ENCODE results near the gene ZNF320.
"Not testable (repeated sequence)": the region's sequence is repeated elsewhere in the genome, so short reads cannot be mapped to it uniquely, and the experiment has no call there.

ZNF320 gene

GRCh38 chr19:52917531-52917930, 20.1 kb upstream of the ZNF320 start:
- no peak for DNase-seq

- no peak for DNase-seq
Observed at GRCh38 chr19:52910648-52911047, 13.2 kb upstream of the ZNF320 start.

DNA sequence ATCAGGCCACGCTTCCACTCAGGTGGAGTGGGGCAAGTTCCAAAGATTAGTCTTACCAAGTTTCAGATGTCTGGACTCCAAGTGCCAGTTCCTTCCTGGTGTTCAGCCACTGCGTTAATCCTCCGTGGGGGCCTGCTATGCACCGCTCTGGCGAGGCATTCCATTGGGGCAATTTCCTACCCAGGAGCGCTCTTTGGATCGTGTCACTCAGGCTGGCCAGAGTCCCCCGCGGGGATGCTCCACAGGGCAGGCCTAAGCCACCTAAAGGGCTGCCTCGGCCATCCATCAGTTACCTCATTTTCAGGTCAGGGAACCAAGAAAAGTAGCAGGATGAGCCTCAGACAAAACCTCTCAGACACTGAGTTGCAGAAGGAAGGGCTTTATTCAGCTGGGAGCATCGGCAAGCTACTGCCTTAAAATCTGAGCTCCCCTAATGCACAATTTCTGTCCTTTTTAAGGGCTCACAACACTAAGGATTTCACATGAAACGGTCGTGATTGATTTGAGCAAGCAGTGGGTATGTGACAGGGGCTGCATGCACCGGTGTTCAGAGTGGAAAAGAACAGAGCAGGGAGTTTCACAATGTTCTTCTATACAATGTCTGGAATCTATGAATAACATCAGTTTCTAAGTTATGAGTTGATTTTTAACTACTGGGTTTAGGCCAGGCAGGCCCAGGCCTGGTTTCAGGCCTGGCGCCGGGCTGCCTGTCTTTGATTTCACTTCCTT, 6.8 kb upstream of the ZNF320 start:
- not testable (repeated sequence) for DNase-seq

DNA sequence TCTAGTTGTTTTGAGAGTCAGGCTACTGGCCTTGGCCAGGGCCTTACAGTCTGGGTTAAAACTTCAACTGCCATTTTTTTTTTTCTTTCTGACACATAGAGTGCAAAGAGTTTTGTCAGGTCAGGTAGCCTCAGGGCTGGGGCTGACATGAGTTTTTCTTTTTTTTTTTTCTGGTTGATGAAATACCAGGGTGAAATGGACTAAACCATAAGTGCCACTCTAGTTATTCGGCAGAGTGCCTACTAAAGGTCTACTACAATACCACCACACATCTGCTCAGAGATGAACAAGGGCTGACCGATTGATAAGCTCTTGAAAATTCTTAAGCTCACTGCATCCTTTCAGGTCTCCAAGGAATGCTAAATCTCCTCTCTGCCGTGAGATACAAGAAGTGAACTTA, 4.4 kb upstream of the ZNF320 start:
- no peak for DNase-seq

DNA sequence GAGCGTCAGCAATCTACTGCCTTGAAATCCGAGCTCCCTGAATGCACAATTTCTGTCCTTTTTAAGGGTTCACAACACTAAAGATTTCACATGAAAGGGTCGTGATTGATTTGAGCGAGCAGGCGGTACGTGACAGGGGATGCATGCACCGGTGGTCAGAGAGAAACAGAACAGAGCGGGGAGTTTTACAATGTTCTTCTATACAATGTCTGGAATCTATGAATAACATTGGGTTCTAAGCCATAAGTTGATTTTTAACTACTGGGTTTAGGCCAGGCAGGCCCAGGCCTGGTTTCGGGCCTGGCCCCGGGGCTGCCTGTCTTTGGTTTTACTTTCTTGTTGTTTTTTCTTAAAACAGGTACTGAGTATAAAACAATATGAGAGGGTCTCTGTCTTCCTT, 1.2 kb upstream of the ZNF320 start:
- DNase-seq, result not testable (repeated sequence)

- no peak for DNase-seq
Observed at GRCh38 chr19:52898101-52898500, 666 bp upstream of the ZNF320 start.

DNA sequence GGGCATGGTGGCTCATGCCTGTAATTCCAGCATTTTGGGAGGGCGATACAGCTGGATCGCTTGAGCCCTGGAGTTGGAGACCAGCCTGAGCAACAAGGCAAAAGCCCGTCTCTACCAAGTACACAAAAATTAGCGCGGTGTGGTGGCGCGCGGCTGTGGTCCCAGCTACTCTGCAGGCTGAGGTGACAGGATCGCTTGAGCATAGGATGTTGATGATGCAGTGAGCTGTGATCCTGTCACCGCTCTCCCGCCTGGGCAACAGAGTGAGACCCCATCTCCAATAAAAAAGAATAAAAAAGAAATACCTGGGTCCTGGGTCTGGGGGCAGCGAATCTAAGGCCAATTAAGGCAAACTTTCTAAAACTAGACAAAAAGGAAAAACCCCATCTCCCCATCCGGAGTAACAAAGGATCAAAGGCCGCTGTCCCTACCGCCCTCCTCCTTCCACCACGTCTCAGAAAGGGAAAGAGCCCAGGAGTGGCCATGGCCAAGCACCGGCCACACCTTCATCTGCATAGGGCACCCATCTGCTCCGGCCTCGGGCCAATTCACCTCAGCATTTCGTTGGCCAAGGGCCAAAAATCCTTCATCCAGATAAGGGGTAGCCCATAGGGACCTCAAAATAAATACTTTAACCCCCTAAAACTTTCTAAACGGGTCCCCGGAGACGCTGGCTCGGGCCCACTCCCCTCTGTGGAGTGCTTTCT, 851 bp downstream of the ZNF320 start:
- no peak for DNase-seq

GRCh38 chr19:52891336-52891735, 6.1 kb downstream of the ZNF320 start:
- DNase-seq, result no peak

GRCh38 chr19:52889931-52890330, 7.5 kb downstream of the ZNF320 start:
- DNase-seq, result no peak

- no peak for DNase-seq
Observed at GRCh38 chr19:52889076-52889475, 8.4 kb downstream of the ZNF320 start.

DNA sequence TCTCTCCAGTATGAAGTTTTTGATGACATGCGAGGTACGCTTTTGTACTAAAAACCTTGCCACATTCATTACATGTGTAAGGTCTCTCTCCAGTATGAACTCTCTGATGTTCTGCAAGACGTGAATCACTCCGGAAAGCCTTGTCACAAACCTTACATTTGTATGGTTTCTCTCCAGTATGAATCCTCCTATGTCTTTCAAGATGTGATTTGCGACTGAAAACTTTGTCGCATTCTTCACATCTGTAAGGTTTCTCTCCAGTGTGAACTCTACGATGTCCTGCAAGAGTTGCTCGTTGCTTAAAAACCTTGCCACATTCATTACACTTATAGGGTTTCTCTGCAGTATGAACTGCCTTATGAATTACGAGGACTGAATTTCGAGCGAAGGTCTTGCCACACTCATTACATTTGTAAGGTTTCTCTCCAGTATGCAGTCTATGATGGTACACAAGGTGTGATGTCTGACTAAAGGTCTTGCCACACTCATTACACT, 16.5 kb downstream of the ZNF320 start:
- no peak for DNase-seq

- not testable (repeated sequence) for DNase-seq
Observed at GRCh38 chr19:52872996-52873395, 24.4 kb downstream of the ZNF320 start.

- no peak for DNase-seq
Observed at GRCh38 chr19:52871466-52871865, 26.0 kb downstream of the ZNF320 start.

- DNase-seq, result not testable (repeated sequence)
Observed at GRCh38 chr19:52868031-52868430, 29.4 kb downstream of the ZNF320 start.

GRCh38 chr19:52857378-52858191, 39.9 kb downstream of the ZNF320 start, which contains the start of gene ZNF468:
TSS of gene ZNF468 (minus strand) at chr19:52857619. CDS start at chr19:52854272, 3,347 bp downstream.
- peak; percentile 14 to 66 for DNase-seq

- DNase-seq, result not testable (repeated sequence)
Observed at GRCh38 chr19:52856540-52857377, 40.7 kb downstream of the ZNF320 start.
